MM.1S (cell line): Measurements from ENCODE around the gene CALB2.

Source experiments
- DNase-seq: peaks from one replicate; pipeline ENCODE4 v3.0.0-alpha.2; 2015
- H2AFZ ChIP-seq: fragments of 300-600 bp; sonication (generic); 2 replicates; pipeline ENCODE4 v1.6.0; 2016; ENCODE audit warnings: antibody characterized with exemption, low read length
- H3F3A ChIP-seq: fragments of 300-600 bp; sonication (generic); 2 replicates; pipeline ENCODE4 v1.6.1; 2016; ENCODE audit warnings: mild to moderate bottlenecking, antibody characterized with exemption, low read length, moderate library complexity, mixed read lengths; ENCODE audit not compliant: insufficient read depth
- H3K27ac ChIP-seq: fragments of 300-600 bp; sonication (generic); 2 replicates; pipeline ENCODE4 v1.5.1; 2016; ENCODE audit warnings: mild to moderate bottlenecking, low read length
- H3K27me3 ChIP-seq: fragments of 300-600 bp; sonication (generic); replicated peaks from 2 replicates; pipeline ENCODE4 v1.6.0; 2016; ENCODE audit warnings: low read length; ENCODE audit not compliant: insufficient read depth
- H3K36me3 ChIP-seq: fragments of 300-600 bp; sonication (generic); replicated peaks from 2 replicates; pipeline ENCODE4 v1.6.1; 2016; ENCODE audit warnings: mild to moderate bottlenecking, low read length, mixed read lengths; ENCODE audit not compliant: insufficient read depth
- H3K4me1 ChIP-seq: fragments of 300-600 bp; sonication (generic); 2 replicates; pipeline ENCODE4 v1.6.1; 2016; ENCODE audit warnings: low read length, mixed read lengths
- H3K4me2 ChIP-seq: fragments of 300-600 bp; sonication (generic); 2 replicates; pipeline ENCODE4 v1.6.0; 2016; ENCODE audit warnings: low read depth, low read length
- H3K4me3 ChIP-seq: fragments of 300-600 bp; sonication (generic); 2 replicates; pipeline ENCODE4 v1.5.1; 2016; ENCODE audit warnings: low read length, mixed read lengths
- H3K79me2 ChIP-seq: fragments of 300-600 bp; sonication (generic); 2 replicates; pipeline ENCODE4 v1.6.1; 2016; ENCODE audit warnings: mixed run types, low read length, mixed read lengths
- H3K9ac ChIP-seq: fragments of 300-600 bp; sonication (generic); 2 replicates; pipeline ENCODE4 v1.6.1; 2016; ENCODE audit warnings: low read length, mixed read lengths
- H3K9me2 ChIP-seq: fragments of 300-600 bp; sonication (generic); replicated peaks from 2 replicates; pipeline ENCODE4 v1.6.1; 2016; ENCODE audit warnings: mild to moderate bottlenecking, low read length, mixed read lengths; ENCODE audit not compliant: insufficient read depth
- H3K9me3 ChIP-seq: fragments of 300-600 bp; sonication (generic); replicated peaks from 2 replicates; pipeline ENCODE4 v1.6.1; 2016; ENCODE audit warnings: mild to moderate bottlenecking, low read length, mixed read lengths; ENCODE audit not compliant: insufficient read depth
- H4K20me1 ChIP-seq: fragments of 300-600 bp; sonication (generic); 2 replicates; pipeline ENCODE4 v1.6.1; 2016; ENCODE audit warnings: mild to moderate bottlenecking, low read length, moderate library complexity, mixed read lengths; ENCODE audit not compliant: insufficient read depth
- EZH2 ChIP-seq: fragments of 300-600 bp; sonication (generic); optimal IDR thresholded peaks from 2 replicates; pipeline ENCODE3; 2017; ENCODE audit warnings: low read depth, mild to moderate bottlenecking, antibody characterized with exemption, low read length, mixed read lengths
- EZH2phosphoT487 ChIP-seq: fragments of 300-600 bp; sonication (generic); IDR thresholded peaks from 2 replicates; pipeline ENCODE4 v1.6.1; 2018; ENCODE audit warnings: antibody characterized with exemption, low read length
- TF ChIP-seq, protein P1 (sequence below): fragments of 300-600 bp; sonication (generic); IDR thresholded peaks from 2 replicates; pipeline ENCODE4 v1.5.1; 2016; ENCODE audit warnings: antibody characterized with exemption, low read length, mixed read lengths

Gene CALB2

DNA sequence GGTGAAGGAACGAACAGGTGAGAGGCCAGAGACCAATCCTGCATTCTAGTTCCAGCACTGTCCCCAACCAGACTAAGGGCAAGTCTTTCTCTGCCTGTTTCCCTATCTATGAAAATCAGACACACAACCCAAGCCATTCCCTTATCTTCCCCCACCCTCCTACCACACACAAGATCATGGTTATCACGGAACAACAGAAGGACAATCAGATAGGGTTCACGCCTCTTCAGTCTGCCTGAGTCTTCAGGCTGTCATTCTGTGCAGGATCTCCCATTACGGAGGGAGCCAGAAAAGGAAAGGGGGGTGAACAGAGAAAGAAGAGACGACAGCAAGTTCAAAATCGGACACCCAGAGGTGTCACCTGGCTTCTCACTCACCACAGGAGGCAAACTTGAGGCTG, 72.2 kb downstream of the CALB2 start:
- no peaks in the 10 kb centered on the region for H3K9me3 ChIP-seq
- no peak overlapping the region for H2AFZ ChIP-seq
- no peaks in the 10 kb centered on the region for H3K79me2 ChIP-seq
- no peaks in the 10 kb centered on the region for H3K4me1 ChIP-seq
- no peaks in the 10 kb centered on the region for H3F3A ChIP-seq
- no peaks in the 10 kb centered on the region for H4K20me1 ChIP-seq
- no peak overlapping the region for H3K4me2 ChIP-seq
- no peaks in the 10 kb centered on the region for H3K36me3 ChIP-seq
- TF ChIP-seq EZH2phosphoT487 (no peak), EZH2 (no peak)
- TF ChIP-seq, protein P1, sequence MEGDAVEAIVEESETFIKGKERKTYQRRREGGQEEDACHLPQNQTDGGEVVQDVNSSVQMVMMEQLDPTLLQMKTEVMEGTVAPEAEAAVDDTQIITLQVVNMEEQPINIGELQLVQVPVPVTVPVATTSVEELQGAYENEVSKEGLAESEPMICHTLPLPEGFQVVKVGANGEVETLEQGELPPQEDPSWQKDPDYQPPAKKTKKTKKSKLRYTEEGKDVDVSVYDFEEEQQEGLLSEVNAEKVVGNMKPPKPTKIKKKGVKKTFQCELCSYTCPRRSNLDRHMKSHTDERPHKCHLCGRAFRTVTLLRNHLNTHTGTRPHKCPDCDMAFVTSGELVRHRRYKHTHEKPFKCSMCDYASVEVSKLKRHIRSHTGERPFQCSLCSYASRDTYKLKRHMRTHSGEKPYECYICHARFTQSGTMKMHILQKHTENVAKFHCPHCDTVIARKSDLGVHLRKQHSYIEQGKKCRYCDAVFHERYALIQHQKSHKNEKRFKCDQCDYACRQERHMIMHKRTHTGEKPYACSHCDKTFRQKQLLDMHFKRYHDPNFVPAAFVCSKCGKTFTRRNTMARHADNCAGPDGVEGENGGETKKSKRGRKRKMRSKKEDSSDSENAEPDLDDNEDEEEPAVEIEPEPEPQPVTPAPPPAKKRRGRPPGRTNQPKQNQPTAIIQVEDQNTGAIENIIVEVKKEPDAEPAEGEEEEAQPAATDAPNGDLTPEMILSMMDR, result no peak
- no peak overlapping the region for H3K9ac ChIP-seq
- no peak overlapping the region for H3K27ac ChIP-seq
- H3K4me3 ChIP-seq, result no peak overlapping the region
- no peaks in the 10 kb centered on the region for H3K9me2 ChIP-seq
- DNase-seq, result no peak
- H3K27me3 ChIP-seq, result peaks cover 54% of the 10 kb centered on the region

- no peaks in the 10 kb centered on the region for H3K4me1 ChIP-seq
- H3K79me2 ChIP-seq, result no peaks in the 10 kb centered on the region
- H3K27me3 ChIP-seq, result peaks cover 50% of the 10 kb centered on the region
- H3K4me2 ChIP-seq, result no peak overlapping the region
- TF ChIP-seq, protein P1, result no peak
- no peak for TF ChIP-seq EZH2
- no peak for TF ChIP-seq EZH2phosphoT487
- H3K9ac ChIP-seq, result no peak overlapping the region
- H2AFZ ChIP-seq, result no peak overlapping the region
- H3F3A ChIP-seq, result no peaks in the 10 kb centered on the region
- H4K20me1 ChIP-seq, result no peaks in the 10 kb centered on the region
- H3K4me3 ChIP-seq, result no peak overlapping the region
- H3K27ac ChIP-seq, result no peak overlapping the region
- no peaks in the 10 kb centered on the region for H3K9me3 ChIP-seq
- no peaks in the 10 kb centered on the region for H3K9me2 ChIP-seq
- H3K36me3 ChIP-seq, result no peaks in the 10 kb centered on the region
- DNase-seq, result no peak
Measured at GRCh38 chr16:71431176-71431575, 72.7 kb downstream of the CALB2 start.

- Histone ChIP-seq H3K4me3 (no peak overlapping the region), H3K9me3 (no peaks in the 10 kb centered on the region), H3K4me1 (no peaks in the 10 kb centered on the region), H4K20me1 (no peaks in the 10 kb centered on the region), H3K27ac (no peak overlapping the region), H3K9me2 (no peaks in the 10 kb centered on the region), H3K9ac (no peak overlapping the region), H2AFZ (no peak overlapping the region), H3F3A (no peaks in the 10 kb centered on the region), H3K79me2 (no peaks in the 10 kb centered on the region), H3K36me3 (no peaks in the 10 kb centered on the region), H3K27me3 (peaks cover 42% of the 10 kb centered on the region), H3K4me2 (no peak overlapping the region)
- DNase-seq, result no peak
- TF ChIP-seq EZH2 (no peak), EZH2phosphoT487 (no peak)
- TF ChIP-seq, protein P1, result no peak
Measured at GRCh38 chr16:71431991-71432390, 73.5 kb downstream of the CALB2 start.
